ENCODE results near the gene FAM200A.

- TF ChIP-seq CTCF (IDR thresholded peaks at IDR 0.05) = no peak
- no peak for TF ChIP-seq POLR2AphosphoS5 (IDR thresholded peaks at IDR 0.05)
- no peak for TF ChIP-seq POLR2A (IDR thresholded peaks at IDR 0.05)
- no peak for TF ChIP-seq EP300 (IDR thresholded peaks at IDR 0.05)
Measured at GRCh38 chr7:99500637-99501009, 51.3 kb downstream of the FAM200A start.
